H1 (cell line): ENCODE results near the gene BSX. TPM values are rescaled to one million over a fixed set of nuclear protein-coding genes. Genes with fewer than 3 reads are reported as not detected.

Source experiments
- CTCF ChIA-PET: fragments of 300-600 bp; sonication (Branson Sonifier 250); formaldehyde crosslinking; loops from one replicate; lab custom pipeline; 2021; ENCODE audit not compliant: partially characterized antibody; lab: Charles Lee
- POLR2A ChIA-PET: fragments of 300-600 bp; sonication (Branson Sonifier 250); formaldehyde crosslinking; loops from one replicate; lab custom pipeline; 2021; ENCODE audit warnings: inconsistent platforms; ENCODE audit not compliant: partially characterized antibody; lab: Charles Lee
- DNase-seq, 2 experiments: peaks; one replicate each; pipeline versions ENCODE4 v3.0.0 to v3.0.0-alpha.2; 2010 to 2022; ENCODE audit warnings: low spot score in 2 of 2, low read depth in 1 of 2, mixed read lengths in 1 of 2
- FAIRE-seq: peaks from 2 replicates; lab custom pipeline; 2011; peaks lifted over from hg19 to GRCh38; lab: Jason Lieb, UNC
- H2AFZ ChIP-seq: 2 replicates; pipeline ENCODE4 v1.8.1; 2012; ENCODE audit warnings: low read length, inconsistent platforms
- H2AK5ac ChIP-seq: 2 replicates; pipeline ENCODE4 v1.6.1; 2013; ENCODE audit warnings: low read depth, low read length
- H2BK120ac ChIP-seq: replicated peaks from 2 replicates; pipeline ENCODE3; 2013; ENCODE audit warnings: low read depth, low read length, inconsistent platforms
- H2BK12ac ChIP-seq: 2 replicates; pipeline ENCODE4 v1.6.1; 2013; ENCODE audit warnings: low read depth, low read length
- H2BK15ac ChIP-seq: 2 replicates; pipeline ENCODE4 v1.6.1; 2013; ENCODE audit warnings: low read length
- H2BK20ac ChIP-seq: 2 replicates; pipeline ENCODE4 v1.6.1; 2013; ENCODE audit warnings: low read length
- H2BK5ac ChIP-seq: 2 replicates; pipeline ENCODE4 v1.6.1; 2013; ENCODE audit warnings: low read depth, low read length
- H3K14ac ChIP-seq: 2 replicates; pipeline ENCODE4 v1.6.1; 2013; ENCODE audit warnings: inconsistent platforms; ENCODE audit not compliant: insufficient read length
- H3K18ac ChIP-seq: 2 replicates; pipeline ENCODE4 v1.6.1; 2013; ENCODE audit warnings: low read length; ENCODE audit errors: extremely low read depth
- H3K23ac ChIP-seq: 2 replicates; pipeline ENCODE4 v1.6.1; 2013; ENCODE audit warnings: inconsistent platforms; ENCODE audit not compliant: insufficient read length
- H3K23me2 ChIP-seq: 2 replicates; pipeline ENCODE4 v1.6.1; 2013; ENCODE audit warnings: low read depth, low read length
- H3K27ac ChIP-seq: 2 replicates; pipeline ENCODE4 v1.6.1; 2011; ENCODE audit warnings: low read depth, low read length, inconsistent platforms
- H3K27me3 ChIP-seq, 4 experiments: replicated peaks in 1 of 4; 1 replicate in 1 of 4; 2 replicates in 3 of 4; pipeline versions ENCODE4 v1.6.1 to v1.8.1; 2011 to 2013; ENCODE audit warnings: low read length in 3 of 4, mild to moderate bottlenecking in 3 of 4, inconsistent platforms in 2 of 4, mixed read lengths in 2 of 4, moderate library complexity in 1 of 4; ENCODE audit not compliant: control insufficient read depth in 3 of 4, insufficient read depth in 3 of 4; ENCODE audit errors: extremely low read depth in 1 of 4
- H3K36me3 ChIP-seq, 4 experiments: 2 replicates each; pipeline versions ENCODE4 v1.6.1 to v1.8.1; 2011 to 2013; ENCODE audit warnings: mild to moderate bottlenecking in 4 of 4, low read length in 3 of 4, moderate library complexity in 2 of 4, control low read depth in 1 of 4, inconsistent platforms in 1 of 4; ENCODE audit not compliant: insufficient read depth in 4 of 4, control insufficient read depth in 2 of 4
- H3K4ac ChIP-seq: replicated peaks from 2 replicates; pipeline ENCODE3; 2013; ENCODE audit warnings: low read length, low read depth, mixed read lengths, inconsistent platforms; ENCODE audit not compliant: insufficient read length
- H3K4me1 ChIP-seq, 4 experiments: replicated peaks in 1 of 4; 1 replicate in 1 of 4; 2 replicates in 3 of 4; pipeline versions ENCODE4 v1.6.1 to v1.8.1; 2011 to 2013; ENCODE audit warnings: low read length in 3 of 4, inconsistent platforms in 2 of 4, mixed read lengths in 1 of 4; ENCODE audit not compliant: insufficient read depth in 4 of 4, control insufficient read depth in 3 of 4
- H3K4me2 ChIP-seq, 2 experiments: 2 replicates each; pipeline versions ENCODE4 v1.6.1 to v1.8.1; 2011 to 2013; ENCODE audit warnings: low read depth in 2 of 2, low read length in 2 of 2, control low read depth in 1 of 2, inconsistent platforms in 1 of 2, mild to moderate bottlenecking in 1 of 2; ENCODE audit not compliant: insufficient read depth in 1 of 2
- H3K4me3 ChIP-seq, 4 experiments: fragments of 200-600, 300-600 bp in 1 of 4; sonication (generic), shearing (Covaris generic), sonication (Bioruptor Twin) in 1 of 4; 2 replicates each; pipeline versions ENCODE4 v1.5.1 to v1.8.1; 2011 to 2016; ENCODE audit warnings: low read length in 4 of 4, low read depth in 3 of 4, control low read depth in 2 of 4, inconsistent platforms in 2 of 4, mild to moderate bottlenecking in 2 of 4, mixed read lengths in 1 of 4, moderate library complexity in 1 of 4; ENCODE audit not compliant: insufficient read depth in 2 of 4; ENCODE audit errors: extremely low read depth in 1 of 4
- H3K56ac ChIP-seq: replicated peaks from 2 replicates; pipeline ENCODE3; 2013; ENCODE audit warnings: low read depth, mild to moderate bottlenecking, mixed read lengths, low read length, inconsistent platforms; ENCODE audit not compliant: insufficient read length
- H3K79me1 ChIP-seq: 2 replicates; pipeline ENCODE4 v1.6.1; 2013; ENCODE audit warnings: low read depth, low read length, control low read depth
- H3K79me2 ChIP-seq, 2 experiments: 2 replicates each; pipeline versions ENCODE4 v1.6.1 to v1.8.1; 2012 to 2013; ENCODE audit warnings: low read length in 2 of 2, mild to moderate bottlenecking in 2 of 2, inconsistent platforms in 1 of 2; ENCODE audit not compliant: insufficient read depth in 2 of 2, control insufficient read depth in 1 of 2
- H3K9ac ChIP-seq, 4 experiments: replicated peaks in 1 of 4; 1 replicate in 1 of 4; 2 replicates in 3 of 4; pipeline versions ENCODE4 v1.6.1 to v1.8.1; 2011 to 2013; ENCODE audit warnings: low read depth in 3 of 4, low read length in 3 of 4, control low read depth in 2 of 4, mild to moderate bottlenecking in 2 of 4, moderate library complexity in 2 of 4, inconsistent platforms in 1 of 4; ENCODE audit errors: extremely low read depth in 1 of 4
- H3K9me3 ChIP-seq, 2 experiments: 2 replicates each; pipeline versions ENCODE4 v1.6.1 to v1.8.1; 2012 to 2013; ENCODE audit warnings: mild to moderate bottlenecking in 2 of 2, moderate library complexity in 2 of 2, control low read depth in 1 of 2, inconsistent platforms in 1 of 2, low read depth in 1 of 2, low read length in 1 of 2, mixed read lengths in 1 of 2; ENCODE audit not compliant: insufficient read depth in 2 of 2
- H4K20me1 ChIP-seq, 2 experiments: replicated peaks in 1 of 2; 2 replicates each; pipeline versions ENCODE3 to v1.8.1; 2011 to 2013; ENCODE audit warnings: inconsistent platforms in 2 of 2, low read length in 2 of 2, mild to moderate bottlenecking in 1 of 2; ENCODE audit not compliant: insufficient read depth in 2 of 2, control insufficient read depth in 1 of 2
- H4K5ac ChIP-seq: 2 replicates; pipeline ENCODE4 v1.6.1; 2013; ENCODE audit warnings: low read length, low read depth, mixed read lengths, inconsistent platforms; ENCODE audit not compliant: insufficient read length
- H4K8ac ChIP-seq: 2 replicates; pipeline ENCODE4 v1.8.0; 2013; ENCODE audit warnings: mild to moderate bottlenecking, moderate library complexity, low read length, inconsistent platforms; ENCODE audit not compliant: insufficient read depth; ENCODE audit errors: extremely low read depth
- H4K91ac ChIP-seq: replicated peaks from 2 replicates; pipeline ENCODE3; 2013; ENCODE audit warnings: low read length, mixed read lengths, inconsistent platforms; ENCODE audit not compliant: insufficient read length
- ATF3 ChIP-seq: IDR thresholded peaks from 2 replicates; pipeline ENCODE4 v1.6.1; 2011; ENCODE audit warnings: low read depth, mild to moderate bottlenecking, low read length; ENCODE audit not compliant: insufficient read depth
- BRCA1 ChIP-seq: IDR thresholded peaks from 2 replicates; pipeline ENCODE4 v1.6.1; 2012; ENCODE audit warnings: low read depth, low read length, improper control_type of control experiment
- CHD2 ChIP-seq: IDR thresholded peaks from 2 replicates; pipeline ENCODE4 v1.6.1; 2012; ENCODE audit warnings: low read length, improper control_type of control experiment
- PHF8 ChIP-seq: fragments of 200-600 bp; sonication (generic); conservative IDR thresholded peaks from 2 replicates; pipeline ENCODE4 v1.7.1; 2012; ENCODE audit warnings: low read depth, mild to moderate bottlenecking, inconsistent platforms, low read length, moderate library complexity
- SAP30 ChIP-seq: fragments of 300-600 bp; sonication (generic); IDR thresholded peaks from 2 replicates; pipeline ENCODE4 v1.7.1; 2012; ENCODE audit warnings: low read length, moderate library complexity, mild to moderate bottlenecking, inconsistent platforms; ENCODE audit not compliant: insufficient read depth, insufficient replicate concordance
- WGBS, 2 experiments: shearing (Covaris generic) in 1 of 2; methylation state at CpG; one replicate each; pipeline versions ENCODE4 v1.1.6 to v1.1.7; 2013 to 2015; ENCODE audit warnings: low lambda C conversion rate in 2 of 2, mixed read lengths in 2 of 2, inconsistent platforms in 1 of 2, low coverage in 1 of 2, missing lambda C conversion rate in 1 of 2; ENCODE audit not compliant: insufficient replicate concordance in 2 of 2, insufficient coverage in 1 of 2, insufficient read length in 1 of 2; ENCODE audit errors: extremely low coverage in 1 of 2, missing lambda C conversion rate in 1 of 2; 5-methylcytosine and 5-hydroxymethylcytosine counted together
- polyA plus RNA-seq, 7 experiments: library from polyadenylated mRNA; depleted of rRNA in 3 of 7; stranded (reverse) in 5 of 7; unstranded in 2 of 7; fragments of >200 nt in 5 of 7; fragments of 200-250 nt in 2 of 7; gene quantifications; 1 replicate in 5 of 7; 2 replicates in 1 of 7; 4 replicates in 1 of 7; pipeline versions ENCODE4 v1.2.1 to v1.2.3, GENCODE V29; 2011 to 2013; ENCODE audit warnings: missing spikeins in 2 of 7, mixed read lengths in 2 of 7
- total RNA-seq: library from RNA; stranded (reverse); fragmentation: NEBNext Ultra II Directional; extraction: Animal tissue kit (Norgen Biotek cat#: 25700); gene quantifications from 2 replicates; pipeline ENCODE4 v1.2.1, GENCODE V29; 2021

Gene BSX
- total and polyA plus RNA-seq, 2 of the 8 experiments (the other 6 are each of a cell fraction or from before 2014, with no cell fraction given): not detected

GRCh38 chr11:122963961-122964360 is 17.7 kb downstream of the BSX start:
- Histone ChIP-seq H2AFZ (no peak overlapping the region), H3K9ac (no peak overlapping the region), H2BK20ac (no peak overlapping the region), H3K4ac (no peak overlapping the region), H3K4me2 (no peak overlapping the region), H3K27ac (no peak overlapping the region), H2AK5ac (no peak overlapping the region), H2BK12ac (no peak overlapping the region), H4K5ac (no peak overlapping the region), H2BK5ac (no peak overlapping the region), H4K20me1 (no peaks in the 10 kb centered on the region), H3K14ac (no peak overlapping the region), H2BK120ac (no peak overlapping the region), H3K4me1 (no peaks in the 10 kb centered on the region), H3K9me3 (no peaks in the 10 kb centered on the region), H4K8ac (no peak overlapping the region), H3K23ac (no peak overlapping the region), H3K23me2 (no peaks in the 10 kb centered on the region; the same call in 1 of the 2 replicates), H3K79me2 (no peaks in the 10 kb centered on the region), H3K4me3 (no peak overlapping the region), H4K91ac (no peak overlapping the region), H3K36me3 (no peaks in the 10 kb centered on the region), H3K27me3 (no peaks in the 10 kb centered on the region; a peak in 2 of 7 replicates), H3K79me1 (no peaks in the 10 kb centered on the region), H2BK15ac (no peak overlapping the region), H3K56ac (no peak overlapping the region), H3K18ac (no peak overlapping the region)
- 87% methylated on average over 4 of the region's 4 CpGs; no CpG with 5 or more reads in 1 of the 2 experiments for WGBS, 2 experiments
- no peak for FAIRE-seq
- CTCF ChIA-PET: no interaction called here
- POLR2A ChIA-PET: no interaction called here
- no peak for DNase-seq
- TF ChIP-seq PHF8: no peak
- no peak for TF ChIP-seq ATF3
- no peak for TF ChIP-seq BRCA1
- no peak for TF ChIP-seq SAP30
- TF ChIP-seq CHD2: no peak
